Stimulated activated CD8-positive, alpha-beta memory T cell treated with anti-CD3 and anti-CD28 coated beads, Interleukin-7, amount 100 ng/mL, for 48 hours (primary cell): ENCODE data around the gene AGXT.
A peak's percentile ranks its signal among the peaks of the same experiment; 100 is the strongest.

ENCODE experiments used
- DNase-seq, 2 donors: peaks; one replicate each; pipeline ENCODE4 v3.0.0-alpha.2; 2020; ENCODE audit warnings: low read depth in 1 of 2; ENCODE audit errors: extremely low read depth in 1 of 2

AGXT gene

DNA sequence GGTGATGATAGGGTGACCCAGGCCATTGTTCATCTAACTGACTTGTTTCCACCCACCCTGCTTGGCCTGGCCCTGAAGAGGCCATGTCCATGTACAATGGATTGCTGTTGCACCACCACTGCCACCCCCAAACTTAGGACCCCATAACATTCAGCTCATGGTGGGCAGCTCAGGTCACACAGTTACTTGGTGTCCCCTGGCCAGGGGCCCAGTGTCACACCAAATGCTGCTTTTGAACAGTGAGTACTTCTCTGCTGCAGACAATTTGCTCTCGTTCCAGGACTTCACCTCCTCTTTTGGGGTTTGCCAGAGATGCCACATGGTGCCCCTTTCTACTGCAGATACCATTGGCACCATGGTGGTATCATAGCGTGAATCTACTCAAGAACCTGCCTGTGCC is 15.6 kb downstream of the AGXT start:
- DNase-seq = no peak

DNA sequence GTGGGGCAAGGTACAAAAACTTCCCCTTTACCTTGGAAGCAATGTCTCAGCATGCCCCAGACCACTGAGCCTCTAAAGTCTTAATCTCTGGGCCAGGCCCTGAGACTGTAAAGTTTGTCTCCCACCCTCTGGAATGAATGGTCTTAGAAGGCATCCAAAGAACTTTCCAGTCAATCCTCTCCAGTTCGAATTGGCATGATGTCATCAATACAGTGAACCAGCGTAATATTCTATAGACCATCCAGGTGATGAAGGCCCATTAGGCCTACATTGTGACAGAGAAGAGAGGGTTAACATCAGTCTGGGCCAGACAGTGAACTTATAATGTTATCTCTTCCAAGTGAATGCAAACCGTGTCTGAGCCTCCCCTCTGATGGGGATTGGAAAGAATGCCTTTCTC is 16.1 kb downstream of the AGXT start:
- DNase-seq = no peak

DNA sequence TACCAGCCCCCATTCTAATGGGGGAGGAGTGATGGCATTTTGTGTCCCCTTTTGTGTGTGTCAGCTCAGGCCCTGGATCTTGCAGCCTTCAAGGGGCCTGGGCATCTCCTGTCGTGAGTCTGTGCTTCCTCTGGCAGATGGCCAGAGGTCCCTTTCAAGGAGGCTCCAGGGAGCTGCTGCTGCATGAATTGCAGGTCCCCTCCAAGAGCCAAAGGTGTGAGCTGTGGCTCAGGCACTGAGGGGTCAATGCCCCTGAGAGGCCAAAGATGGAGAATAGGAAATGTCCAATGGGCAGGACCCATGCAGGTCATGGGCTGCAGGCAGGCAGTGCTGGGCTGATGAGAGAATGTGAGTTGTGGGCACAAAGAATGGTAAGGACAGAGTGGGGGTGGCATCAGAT is 16.9 kb downstream of the AGXT start:
- DNase-seq = no peak

DNA sequence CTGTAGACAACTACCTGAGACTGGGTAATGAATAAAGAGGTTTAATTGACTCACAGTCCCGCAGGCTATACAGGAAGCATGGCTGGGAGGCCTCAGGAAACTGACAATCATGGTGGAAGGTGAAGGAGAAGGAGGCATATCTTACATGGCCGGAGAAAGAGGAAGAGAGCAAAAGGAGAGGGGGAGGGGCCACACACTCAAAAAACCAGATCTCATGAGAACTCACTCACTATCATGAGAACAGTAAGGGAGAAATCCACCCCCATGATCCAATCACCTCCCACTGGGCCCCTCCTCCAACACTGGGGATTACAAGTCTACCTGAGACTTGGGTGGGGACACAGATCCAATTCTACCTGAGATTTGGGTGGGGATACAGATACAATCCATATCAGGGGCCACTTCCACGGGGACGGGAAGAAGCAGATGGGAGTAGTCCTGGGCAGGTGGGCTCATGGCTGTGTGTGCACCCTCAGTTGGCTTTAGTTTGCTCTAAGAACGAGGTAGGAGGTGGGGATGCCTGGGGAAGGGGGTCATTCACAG is 17.5 kb downstream of the AGXT start:
- no peak for DNase-seq

DNA sequence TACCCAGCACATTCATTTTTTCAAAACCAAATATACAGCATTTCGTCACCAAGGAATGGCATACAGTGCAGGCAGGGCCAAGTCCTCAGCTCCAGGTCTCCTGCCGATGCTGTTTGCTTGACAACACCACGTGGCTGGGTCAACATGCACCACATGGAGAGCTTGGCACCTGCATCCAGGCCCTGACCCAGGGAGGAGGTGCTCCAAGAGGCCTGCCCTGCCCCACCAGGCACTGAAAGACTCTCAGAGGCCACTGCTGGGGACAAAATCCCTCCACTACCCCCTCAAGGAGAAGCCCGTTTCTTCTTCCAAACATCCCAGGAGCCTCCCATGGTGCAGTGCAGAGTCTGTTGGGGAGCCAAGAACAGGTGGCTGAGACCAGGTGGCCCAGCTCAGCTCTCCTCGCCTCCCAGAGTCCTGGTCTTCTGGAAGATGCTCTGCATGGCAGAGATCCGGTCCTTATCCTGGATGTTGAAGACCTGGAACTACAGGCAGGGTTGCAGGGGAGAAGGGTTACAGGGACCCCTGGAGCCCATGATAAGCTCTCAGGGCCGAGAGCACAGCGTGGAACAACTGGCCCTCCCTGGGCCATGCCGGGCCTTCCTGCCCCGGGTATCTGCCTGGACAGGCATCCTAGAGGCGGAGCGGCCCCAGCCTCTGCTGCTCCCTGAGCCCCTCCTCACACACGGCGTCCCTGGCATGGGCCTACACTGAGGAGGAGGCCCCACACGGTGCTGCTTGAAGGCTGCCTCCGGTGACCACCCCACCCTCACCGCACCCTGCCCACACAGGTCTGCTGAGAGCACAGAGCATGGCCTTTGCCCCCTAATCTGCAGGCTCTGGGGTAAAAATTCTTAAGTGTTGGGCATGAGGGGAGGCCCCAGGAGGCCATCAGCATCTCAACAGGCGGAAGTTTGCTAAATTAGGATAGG is 18.3 kb downstream of the AGXT start:
- no peak for DNase-seq

DNA sequence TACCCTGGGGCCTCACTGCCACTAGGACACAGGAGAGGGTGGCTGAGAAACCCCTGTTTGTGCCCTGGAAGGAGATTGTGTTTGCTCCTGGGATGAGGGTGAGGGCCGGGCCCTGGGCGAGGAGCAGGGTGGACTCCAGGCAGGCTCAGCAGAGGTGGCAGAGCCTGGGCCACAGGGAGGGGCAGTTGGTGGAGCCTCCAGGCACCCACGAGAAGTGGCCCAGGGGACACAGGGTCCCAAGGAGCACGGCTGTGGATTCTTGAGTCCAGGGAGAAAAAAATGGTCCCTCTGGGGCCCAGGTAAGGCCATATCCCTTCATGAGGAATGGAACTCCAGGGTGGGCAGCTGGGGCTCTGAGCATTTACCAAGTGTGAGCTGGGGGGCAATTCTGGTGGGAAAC is 19.0 kb downstream of the AGXT start:
- DNase-seq = no peak

DNA sequence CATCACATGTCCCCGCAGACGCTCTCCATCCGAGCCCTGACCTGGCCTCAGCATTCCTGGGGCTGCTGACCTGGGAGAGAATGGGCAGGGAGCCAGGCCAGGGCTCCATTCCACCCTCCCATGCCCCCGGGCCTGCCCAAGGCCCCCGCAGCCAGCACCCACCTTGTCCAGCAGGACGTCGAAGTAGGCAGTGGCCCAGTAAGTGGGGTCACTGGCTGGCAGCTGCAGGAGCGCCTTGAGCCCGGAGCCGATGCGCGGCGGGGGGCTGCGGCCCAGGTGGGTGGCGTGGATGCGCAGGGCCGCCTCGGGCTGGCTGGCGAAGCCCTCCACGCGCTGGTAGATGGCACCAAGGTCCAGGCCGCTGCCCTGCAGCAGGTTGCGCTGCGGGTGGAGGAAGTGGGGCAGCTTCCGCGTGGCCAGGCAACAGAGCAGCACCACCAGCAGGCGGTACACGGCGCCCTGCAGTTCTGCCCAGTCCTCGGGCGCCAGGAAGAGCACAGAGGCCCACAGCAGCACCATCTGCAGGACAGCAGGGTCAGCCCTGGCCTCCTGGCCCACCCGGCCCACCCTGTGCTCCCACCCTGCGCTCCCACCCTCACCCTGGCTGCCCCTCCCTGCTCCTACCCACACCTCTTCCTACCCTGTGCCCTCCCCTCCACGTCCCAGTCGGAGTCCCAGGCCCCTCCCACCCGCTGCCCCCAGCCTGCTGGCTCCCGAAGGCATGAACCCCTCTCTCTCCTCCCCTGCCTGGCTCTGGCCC is 19.7 kb downstream of the AGXT start:
- no peak for DNase-seq

DNA sequence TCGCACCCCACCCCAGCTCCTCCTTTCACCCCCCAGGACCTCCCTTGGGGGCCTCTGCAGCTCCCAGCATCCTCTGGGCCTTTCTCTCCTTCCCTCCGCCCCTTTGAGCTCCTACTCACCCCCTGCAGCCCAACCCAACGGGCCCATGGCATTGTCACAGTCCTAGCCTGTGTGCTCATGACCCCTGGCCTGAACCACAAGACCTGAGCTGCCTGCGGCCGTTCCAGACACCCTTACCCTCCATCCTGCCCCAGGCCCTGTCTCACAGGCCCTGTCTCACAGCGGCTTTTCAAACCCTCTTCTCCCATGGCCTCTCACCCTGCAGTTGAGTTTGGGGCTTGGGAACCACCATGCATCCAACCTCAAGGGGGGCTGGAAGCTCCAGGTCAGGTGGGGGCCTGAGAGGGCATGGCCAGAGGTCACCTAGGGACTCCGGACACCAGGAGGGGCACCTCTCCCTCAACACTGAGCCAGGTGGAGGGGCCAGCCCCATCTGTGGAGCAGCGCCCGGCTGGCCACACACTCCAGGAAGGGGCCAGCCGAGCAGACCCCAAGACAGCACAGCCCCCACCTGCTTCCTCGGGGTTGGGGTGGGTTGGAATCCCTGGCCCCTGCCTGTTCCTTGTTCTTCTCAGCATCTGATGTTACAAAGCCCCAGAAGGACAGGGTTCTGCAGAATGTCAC is 20.4 kb downstream of the AGXT start:
- no peak for DNase-seq

DNA sequence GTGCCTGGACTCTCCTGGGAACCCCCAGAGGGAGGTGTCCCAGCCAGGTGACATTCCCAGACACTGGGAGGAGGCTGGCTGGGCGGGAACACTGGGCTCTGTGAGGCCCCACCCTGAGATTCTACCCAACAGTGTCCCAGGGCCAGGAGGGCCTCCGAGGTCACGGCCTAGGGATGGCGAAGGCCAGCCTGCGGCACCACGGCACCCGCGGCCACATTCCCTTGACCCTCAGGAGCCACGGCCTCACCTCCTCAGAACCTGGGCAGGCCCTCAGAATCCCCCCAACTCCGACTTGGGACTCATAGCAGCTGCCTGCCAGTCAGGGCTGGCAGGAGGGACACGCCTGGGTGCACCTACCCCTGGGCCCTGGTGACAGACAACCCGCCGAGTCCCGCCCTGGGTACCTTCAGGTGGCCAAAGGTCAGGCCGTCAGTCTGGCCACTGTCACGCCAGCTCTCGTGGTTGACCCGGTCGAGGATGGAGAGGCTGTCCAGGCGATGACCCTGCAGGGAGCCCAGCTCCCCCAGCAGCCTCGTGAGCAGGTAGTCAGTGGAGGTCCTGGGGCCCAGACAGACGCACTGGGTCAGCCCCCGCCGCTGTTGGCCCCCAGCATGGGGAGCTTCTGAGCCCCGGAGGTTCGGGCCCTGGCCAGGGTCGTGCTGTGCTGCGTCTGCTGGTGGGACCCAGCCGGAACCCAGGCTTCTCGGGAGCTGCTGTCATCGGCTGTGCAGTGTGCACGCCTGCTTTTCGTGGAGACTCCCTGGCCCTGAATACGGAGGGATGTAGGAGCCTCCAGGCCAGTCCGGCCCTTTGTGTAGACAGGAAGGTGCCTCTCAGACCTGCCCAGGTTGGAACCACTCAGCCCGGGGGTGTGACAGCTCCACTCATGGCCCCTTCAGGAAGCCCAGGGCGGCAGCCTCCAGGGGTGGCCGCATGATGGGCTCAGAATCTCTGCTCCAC is 21.3 kb downstream of the AGXT start:
- no peak for DNase-seq

DNA sequence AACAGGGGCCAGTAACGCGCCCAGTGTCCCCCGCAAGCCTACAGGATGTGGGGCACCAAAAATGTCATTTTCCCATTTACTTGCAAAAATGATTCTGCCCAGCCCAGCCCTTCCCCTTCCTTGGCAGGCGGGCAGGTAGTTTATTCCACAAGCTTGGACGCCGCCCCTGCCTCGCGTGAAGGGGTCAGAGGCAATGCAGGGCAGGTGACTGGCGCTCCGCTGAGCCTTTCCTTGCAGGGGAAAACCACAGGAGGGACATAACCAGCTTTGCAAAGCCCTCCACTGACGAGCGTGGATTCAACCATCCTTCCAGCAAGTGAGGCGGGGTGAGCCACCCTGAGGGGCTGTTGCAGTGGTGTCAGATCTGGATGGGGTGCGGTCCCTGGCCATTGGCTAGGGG is 22.1 kb downstream of the AGXT start:
- no peak for DNase-seq

DNA sequence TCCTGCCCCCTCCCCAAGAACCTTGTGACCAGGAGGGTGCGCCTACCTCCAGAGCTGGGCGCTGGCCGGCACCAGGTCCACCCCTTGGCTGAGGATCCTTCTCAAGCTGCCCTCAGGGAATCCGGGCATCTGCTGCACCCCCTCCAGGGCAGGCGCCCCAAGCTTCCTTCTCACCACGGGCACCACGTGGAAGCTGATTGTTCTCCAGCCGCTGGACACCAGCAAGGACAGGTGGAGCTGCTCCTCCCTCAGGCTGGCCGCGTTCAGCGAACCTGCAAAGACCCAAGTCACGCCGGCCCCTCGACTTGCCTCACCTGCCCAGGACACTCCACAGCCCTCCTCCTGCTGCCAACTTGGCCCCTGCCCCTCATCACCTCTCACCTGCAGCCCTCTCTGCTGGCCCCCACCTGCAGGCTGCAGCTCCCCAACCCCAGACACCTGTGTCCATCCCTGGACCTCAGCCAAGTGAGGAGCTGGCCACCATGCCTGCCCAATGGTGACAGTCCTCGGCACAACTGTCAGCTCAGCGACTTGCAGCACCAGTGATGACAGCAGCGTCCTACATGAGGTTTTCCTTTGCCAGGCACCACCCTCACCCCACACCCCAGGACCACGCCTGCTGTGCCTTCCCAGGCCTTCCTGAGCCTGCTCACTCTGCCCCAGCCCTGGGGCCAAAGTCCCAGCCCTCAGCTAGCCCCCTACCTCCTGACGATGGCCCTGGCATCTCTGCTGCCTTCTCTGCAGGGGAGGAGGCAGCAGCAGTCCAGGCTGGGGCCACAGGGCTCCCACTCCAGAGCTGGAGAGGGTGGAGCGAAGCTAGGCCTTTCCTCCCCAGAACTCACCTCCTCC is 23.1 kb downstream of the AGXT start:
- DNase-seq = no peak

DNA sequence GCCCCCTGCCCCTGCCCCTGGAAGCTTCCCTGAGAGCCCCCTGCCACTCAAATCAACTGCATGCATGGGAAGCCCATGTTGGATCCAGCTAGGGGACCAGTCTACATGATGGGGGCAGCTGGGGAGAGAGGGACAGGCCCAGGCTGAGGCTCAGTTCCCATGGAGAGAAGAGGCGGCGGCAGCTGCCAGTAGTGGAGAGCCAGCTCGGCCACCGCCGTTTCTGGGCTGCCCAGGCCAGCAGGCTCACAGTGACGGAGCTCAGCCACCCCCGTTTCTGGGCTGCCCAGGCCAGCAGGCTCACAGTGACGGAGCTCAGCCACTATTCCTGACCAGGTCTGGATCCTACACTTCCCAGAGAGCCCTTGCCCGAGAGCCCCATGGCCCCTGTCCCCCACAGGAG is 23.7 kb downstream of the AGXT start:
- DNase-seq = no peak

DNA sequence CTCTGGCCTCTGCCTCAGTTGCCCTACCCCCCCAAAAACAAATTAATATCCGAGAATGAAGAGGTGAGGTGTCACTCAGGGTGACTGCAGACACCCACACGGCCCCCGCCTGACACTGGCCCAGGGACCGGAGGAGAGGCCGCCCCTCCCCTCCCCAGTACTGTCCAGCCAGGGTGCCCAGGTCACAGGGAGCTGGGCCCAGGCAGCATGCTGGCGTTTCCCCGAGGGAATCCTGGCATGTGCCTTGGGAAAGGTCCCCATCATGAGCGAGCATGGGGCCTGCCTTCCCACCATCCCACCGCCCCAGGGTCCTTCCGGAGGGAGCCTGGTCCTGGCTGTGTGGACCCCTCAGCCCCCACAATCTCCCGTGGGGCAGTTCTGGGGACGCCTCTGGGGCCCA is 24.3 kb downstream of the AGXT start:
- DNase-seq = no peak

DNA sequence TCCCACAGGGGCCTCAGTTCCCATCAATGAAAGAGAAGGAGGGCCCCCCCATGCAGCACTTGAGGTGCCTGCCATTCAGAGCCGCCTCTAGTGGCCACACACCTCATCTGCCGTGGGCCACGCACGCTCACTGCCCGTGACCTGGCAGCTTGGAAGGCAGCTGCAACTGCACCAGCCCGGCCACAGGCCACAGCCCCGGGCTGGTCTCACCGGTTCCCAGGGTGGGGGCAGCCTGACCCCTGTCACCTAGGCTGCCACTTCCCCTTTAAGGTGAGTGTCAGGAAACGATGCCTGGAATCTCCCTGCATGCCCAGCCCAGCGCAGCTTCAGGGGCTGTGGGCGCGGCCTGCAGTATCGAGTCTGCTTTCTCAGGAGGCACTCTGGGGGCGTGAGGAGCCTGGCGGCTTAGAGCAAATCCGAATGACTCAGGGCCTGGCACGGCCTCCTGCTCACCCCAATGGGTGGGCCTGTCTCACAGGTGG is 24.8 kb downstream of the AGXT start:
- peak in 1 of 2 donors; percentile 86 for DNase-seq

DNA sequence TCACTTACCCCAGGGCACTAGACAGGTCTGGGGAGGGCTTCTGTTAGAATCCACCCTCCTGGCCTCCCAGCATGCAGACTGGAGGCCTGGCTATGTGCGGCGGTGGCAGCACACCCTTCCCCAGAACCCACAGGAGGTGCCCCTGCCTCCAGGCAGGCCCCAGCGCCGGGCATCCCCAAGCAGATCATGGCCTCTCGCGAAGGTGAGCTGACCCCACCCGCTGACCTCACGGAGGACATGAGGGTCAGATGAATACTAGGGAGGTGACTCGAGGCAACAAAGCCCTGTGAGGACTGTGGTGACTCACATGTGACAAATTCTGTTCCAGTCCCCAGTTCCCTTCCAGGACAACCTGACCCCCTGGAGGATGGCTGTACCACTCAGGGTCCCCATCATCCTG is 25.4 kb downstream of the AGXT start:
- no peak for DNase-seq

DNA sequence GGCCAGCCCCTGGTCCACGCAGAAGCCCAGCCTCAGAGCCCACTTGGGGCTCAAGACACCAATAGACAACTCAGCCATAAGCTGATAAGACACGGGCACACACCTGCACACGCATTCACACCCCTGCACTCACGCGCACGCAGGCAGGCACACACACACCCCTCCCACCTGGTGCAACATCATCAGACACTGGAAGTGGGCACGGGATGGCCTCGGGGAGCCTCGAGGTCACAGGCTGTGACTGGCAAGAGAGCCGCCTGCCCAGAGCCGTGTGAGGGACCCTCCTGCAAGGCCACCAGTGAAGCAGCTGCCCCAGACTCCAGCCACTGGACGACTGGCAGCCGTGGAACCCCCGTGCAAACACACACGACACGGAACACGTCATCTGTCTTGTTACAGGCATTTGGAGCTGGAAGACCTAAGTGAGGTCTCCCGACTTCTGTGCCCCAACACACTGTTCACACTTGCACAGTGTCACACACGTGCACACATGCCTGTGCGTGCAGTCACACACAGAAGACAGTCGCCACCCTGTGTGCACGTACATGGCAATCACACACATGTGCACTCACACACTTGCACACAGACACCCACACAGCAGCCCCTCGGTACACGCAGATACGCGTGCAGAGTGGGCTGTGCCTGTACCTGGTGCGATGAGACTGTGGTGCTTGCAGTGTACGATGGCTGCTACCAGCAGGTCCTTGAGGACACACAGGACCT is 26.4 kb downstream of the AGXT start:
- no peak for DNase-seq

DNA sequence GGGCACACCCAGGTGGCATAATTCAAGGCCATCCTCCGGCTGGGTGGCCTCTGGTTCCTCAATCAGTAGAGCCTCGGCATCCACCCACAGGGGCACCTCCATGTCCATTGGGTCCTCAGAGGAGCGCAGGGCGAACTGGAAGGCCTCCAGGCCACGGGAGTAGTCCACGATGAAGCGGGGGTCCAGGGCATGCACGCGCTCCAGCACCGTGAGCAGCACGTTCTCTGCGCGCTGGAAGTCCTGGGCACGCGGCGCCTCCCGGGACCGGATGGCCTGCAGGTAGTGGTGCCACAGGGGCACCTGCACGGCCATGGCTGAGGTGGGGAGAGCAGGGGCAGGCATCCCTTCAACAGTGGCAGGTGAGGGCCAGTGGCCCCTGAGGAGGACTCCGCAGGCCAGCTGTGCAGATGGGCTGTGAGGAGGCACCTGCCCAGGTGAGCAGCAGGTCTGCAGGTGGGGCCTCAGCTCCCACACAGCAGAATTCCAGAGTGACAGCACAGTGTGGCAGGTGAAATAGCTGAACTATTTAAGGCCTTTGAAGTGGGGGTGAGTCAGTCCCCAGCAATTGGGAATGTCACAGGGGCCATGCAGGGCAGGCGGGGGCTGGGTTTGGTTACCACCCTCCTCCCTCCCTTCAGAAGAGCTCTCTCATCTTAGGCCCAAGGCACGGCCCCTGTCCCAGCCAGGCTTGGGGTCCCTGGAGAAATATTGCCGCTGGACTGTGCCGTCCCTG is 27.2 kb downstream of the AGXT start, which contains the start of gene MAB21L4:
TSS of gene MAB21L4 (minus strand) at position 501 of the 733 bp plus-strand sequence. CDS start at position 342, 159 bp downstream.
- no peak for DNase-seq

DNA sequence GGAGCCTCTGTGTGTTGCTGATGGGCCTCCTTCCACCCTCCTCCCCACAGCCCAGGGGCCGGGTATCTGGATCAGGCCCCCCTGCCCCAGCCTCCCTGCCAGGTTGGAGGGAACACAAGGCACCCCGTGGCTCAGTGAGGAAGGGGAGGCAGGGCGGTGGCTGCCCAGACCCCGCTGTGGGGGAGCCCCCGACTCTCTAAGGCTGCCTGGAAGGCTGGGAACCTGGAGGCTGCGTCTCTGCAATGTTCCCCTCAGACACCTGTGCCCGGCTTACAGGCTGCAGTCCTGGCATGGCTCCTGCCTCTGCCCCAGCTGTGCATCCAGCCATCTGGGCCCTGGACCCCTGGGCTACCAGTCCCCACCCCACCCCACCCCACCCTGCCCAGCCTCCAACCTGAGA is 27.8 kb downstream of the AGXT start:
- no peak for DNase-seq
